ENCODE data around the gene CNGA4. TPM values are rescaled to one million over a fixed set of nuclear protein-coding genes. Genes with fewer than 3 reads are reported as not detected.

CNGA4 gene
- total RNA-seq, 1 donor from 2014 or later: not detected

GRCh38 chr11:6204706-6205105 lies 34.2 kb upstream of the CNGA4 start:
- Histone ChIP-seq H3K4me3 (no peak overlapping the region), H3K27ac (replicated peaks) (no peak overlapping the region), H3K27me3 (ENCODE audit: low read depth) (no peaks in the 10 kb centered on the region), H3K36me3 (peaks cover 33% of the 10 kb centered on the region), H3K9me3 (replicated peaks) (no peaks in the 10 kb centered on the region), H3K4me1 (peaks cover 7% of the 10 kb centered on the region)
- TF ChIP-seq, protein P1, sequence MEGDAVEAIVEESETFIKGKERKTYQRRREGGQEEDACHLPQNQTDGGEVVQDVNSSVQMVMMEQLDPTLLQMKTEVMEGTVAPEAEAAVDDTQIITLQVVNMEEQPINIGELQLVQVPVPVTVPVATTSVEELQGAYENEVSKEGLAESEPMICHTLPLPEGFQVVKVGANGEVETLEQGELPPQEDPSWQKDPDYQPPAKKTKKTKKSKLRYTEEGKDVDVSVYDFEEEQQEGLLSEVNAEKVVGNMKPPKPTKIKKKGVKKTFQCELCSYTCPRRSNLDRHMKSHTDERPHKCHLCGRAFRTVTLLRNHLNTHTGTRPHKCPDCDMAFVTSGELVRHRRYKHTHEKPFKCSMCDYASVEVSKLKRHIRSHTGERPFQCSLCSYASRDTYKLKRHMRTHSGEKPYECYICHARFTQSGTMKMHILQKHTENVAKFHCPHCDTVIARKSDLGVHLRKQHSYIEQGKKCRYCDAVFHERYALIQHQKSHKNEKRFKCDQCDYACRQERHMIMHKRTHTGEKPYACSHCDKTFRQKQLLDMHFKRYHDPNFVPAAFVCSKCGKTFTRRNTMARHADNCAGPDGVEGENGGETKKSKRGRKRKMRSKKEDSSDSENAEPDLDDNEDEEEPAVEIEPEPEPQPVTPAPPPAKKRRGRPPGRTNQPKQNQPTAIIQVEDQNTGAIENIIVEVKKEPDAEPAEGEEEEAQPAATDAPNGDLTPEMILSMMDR (IDR thresholded peaks at IDR 0.05; ENCODE audit: borderline replicate concordance): no peak
- intact Hi-C loops (cut with micrococcal nuclease): no loop called here
- DNase-seq: no peak

- Histone ChIP-seq H3K27ac (replicated peaks) (no peak within 1 kb of the TSS), H3K9me3 (replicated peaks) (no peaks in the 10 kb centered on the region), H3K36me3 (peaks cover 40% of the 10 kb centered on the region), H3K4me1 (peaks cover 7% of the 10 kb centered on the region), H3K27me3 (ENCODE audit: low read depth) (no peaks in the 10 kb centered on the region), H3K4me3 (no peak within 1 kb of the TSS)
- DNase-seq: no peak
- intact Hi-C loops (cut with micrococcal nuclease): no loop called here
- TF ChIP-seq, protein P1 (IDR thresholded peaks at IDR 0.05; ENCODE audit: borderline replicate concordance): no peak
Observed at GRCh38 chr11:6205366-6205765, 33.5 kb upstream of the CNGA4 start, which contains the start of gene C11orf42. TSS of gene C11orf42 (plus strand) at chr11:6205557. CDS start at chr11:6205616, 59 bp downstream.

- intact Hi-C loops (cut with micrococcal nuclease): no loop called here
- H3K27me3 ChIP-seq (ENCODE audit: low read depth): no peaks in the 10 kb centered on the region
- H3K4me3 ChIP-seq: no peak overlapping the region
- TF ChIP-seq, protein P1 (IDR thresholded peaks at IDR 0.05; ENCODE audit: borderline replicate concordance): no peak
- DNase-seq: no peak
- H3K36me3 ChIP-seq: peaks cover 52% of the 10 kb centered on the region
- no peak overlapping the region for H3K27ac ChIP-seq (replicated peaks)
- H3K9me3 ChIP-seq (replicated peaks): no peaks in the 10 kb centered on the region
- H3K4me1 ChIP-seq: peaks cover 7% of the 10 kb centered on the region
Observed at GRCh38 chr11:6206456-6207180, 32.3 kb upstream of the CNGA4 start.

GRCh38 chr11:6209801-6210200 lies 29.1 kb upstream of the CNGA4 start:
- DNase-seq: no peak
- Histone ChIP-seq H3K36me3 (peaks cover 73% of the 10 kb centered on the region), H3K4me1 (peaks cover 7% of the 10 kb centered on the region), H3K9me3 (replicated peaks) (no peaks in the 10 kb centered on the region), H3K27me3 (ENCODE audit: low read depth) (no peaks in the 10 kb centered on the region), H3K27ac (replicated peaks) (no peak overlapping the region), H3K4me3 (no peak overlapping the region)
- intact Hi-C loops (cut with micrococcal nuclease): no loop called here
- TF ChIP-seq, protein P1 (IDR thresholded peaks at IDR 0.05; ENCODE audit: borderline replicate concordance): no peak

- Histone ChIP-seq H3K9me3 (replicated peaks) (no peaks in the 10 kb centered on the region), H3K4me3 (no peak overlapping the region), H3K27me3 (ENCODE audit: low read depth) (no peaks in the 10 kb centered on the region), H3K27ac (replicated peaks) (no peak overlapping the region), H3K36me3 (peaks cover 71% of the 10 kb centered on the region), H3K4me1 (peaks cover 7% of the 10 kb centered on the region)
- no peak for DNase-seq
- TF ChIP-seq, protein P1 (IDR thresholded peaks at IDR 0.05; ENCODE audit: borderline replicate concordance): no peak
- intact Hi-C loops (cut with micrococcal nuclease): no loop called here
Observed at GRCh38 chr11:6210274-6210955, 28.5 kb upstream of the CNGA4 start.
